Gastrocnemius medialis (tissue), 4 donors: Measurements from ENCODE around the gene C3orf70. TPM values are rescaled to one million over a fixed set of nuclear protein-coding genes. Genes with fewer than 3 reads are reported as not detected.

ENCODE experiments used
- ATAC-seq, 2 donors: fragments of 150-250 bp; one replicate each; pipeline ENCODE4 v1.9.1; 2016
- DNase-seq, 2 donors: peaks; one replicate each; pipeline ENCODE4 v3.0.0-alpha.2; 2019
- H3K27ac ChIP-seq, 4 donors: fragments of 200-600 bp; sonication (generic); 1 replicate in 1 of 4; 2 replicates in 3 of 4; pipeline ENCODE4 v1.5.1; 2016 to 2018; ENCODE audit warnings: mild to moderate bottlenecking in 2 of 4, moderate library complexity in 1 of 4
- H3K27me3 ChIP-seq, 3 donors: fragments of 200-600 bp; sonication (generic) in 2 of 3; 1 replicate in 1 of 3; 2 replicates in 2 of 3; pipeline versions ENCODE4 v1.5.1 to v1.6.0; 2016 to 2019; ENCODE audit warnings: mild to moderate bottlenecking in 1 of 3, moderate library complexity in 1 of 3
- H3K36me3 ChIP-seq, 2 donors: fragments of 200-600 bp; sonication (generic) in 1 of 2; one replicate each; pipeline ENCODE4 v1.5.1; 2017 to 2018
- H3K4me1 ChIP-seq, 2 donors: fragments of 200-600 bp; sonication (generic) in 1 of 2; one replicate each; pipeline ENCODE4 v1.5.1; 2016 to 2017; ENCODE audit warnings: mild to moderate bottlenecking in 2 of 2
- H3K4me3 ChIP-seq, 4 donors: fragments of 200-600 bp; sonication (generic) in 3 of 4; 1 replicate in 1 of 4; 2 replicates in 3 of 4; pipeline ENCODE4 v1.5.1; 2016 to 2019; ENCODE audit warnings: mild to moderate bottlenecking in 2 of 4
- H3K9me3 ChIP-seq, 3 donors: fragments of 200-600 bp; sonication (generic) in 2 of 3; 1 replicate in 1 of 3; 2 replicates in 2 of 3; pipeline ENCODE4 v1.5.1; 2016 to 2019
- CTCF ChIP-seq, 5 experiments: fragments of 450-650 bp in 3 of 5; fragments of 200-600 bp in 2 of 5; sonication (generic) in 2 of 5; IDR thresholded peaks in 4 of 5; conservative IDR thresholded peaks in 1 of 5; 1 replicate in 4 of 5; 2 replicates in 1 of 5; pipeline ENCODE4 v1.5.1; 2016 to 2019; ENCODE audit warnings: antibody characterized with exemption in 5 of 5, mild to moderate bottlenecking in 3 of 5, moderate library complexity in 3 of 5
- POLR2A ChIP-seq, 2 donors: fragments of 450-650 bp; IDR thresholded peaks; one replicate each; pipeline ENCODE4 v1.6.1; 2017; ENCODE audit warnings: antibody characterized with exemption in 2 of 2, mild to moderate bottlenecking in 2 of 2, moderate library complexity in 2 of 2
- in situ Hi-C, 4 donors: fragments of 200-750 bp; cut with MboI; loops; one replicate each; pipeline versions ENCODE4 v1.15.0 to v1.8.0; 2017; ENCODE audit warnings: low sequenced_read_pairs in 4 of 4
- intact Hi-C: fragments of 100-400 bp; cut with DNase I; formaldehyde crosslinking; loops from one replicate; pipeline ENCODE4 v1.15.1; 2023; ENCODE audit warnings: low total_unique reads
- total RNA-seq, 4 donors: library from RNA; depleted of rRNA; stranded (reverse); fragments of >200 nt; gene quantifications; one replicate each; pipeline versions ENCODE4 v1.1.0 to v1.2.3, GENCODE V29; 2016

Gene C3orf70
- total RNA-seq, 4 donors from 2014 or later, result 0.42 to 1.1 (median 0.59) TPM

GRCh38 chr3:185134509-185134908 is 18.4 kb downstream of the C3orf70 start:
- Histone ChIP-seq H3K4me3 (no peak overlapping the region), H3K27me3 (no peaks in the 10 kb centered on the region), H3K36me3 (no peaks in the 10 kb centered on the region), H3K27ac (no peak overlapping the region), H3K9me3 (no peaks in the 10 kb centered on the region), H3K4me1 (no peaks in the 10 kb centered on the region)
- ATAC-seq, result no peak
- intact Hi-C loops, result no loop called here
- in situ Hi-C loops, result no loop called here
- no peak for TF ChIP-seq POLR2A (IDR thresholded peaks at IDR 0.05)
- TF ChIP-seq CTCF (IDR thresholded peaks at IDR 0.05 in 4 of 5, conservative IDR thresholded peaks at IDR 0.05 in 1 of 5), result no peak
- no peak for DNase-seq

GRCh38 chr3:185131602-185132256 is 21.1 kb downstream of the C3orf70 start:
- no peak for DNase-seq
- in situ Hi-C loops, result no loop called here

GRCh38 chr3:185129083-185129482 is 23.8 kb downstream of the C3orf70 start:
- Histone ChIP-seq H3K36me3 (no peaks in the 10 kb centered on the region), H3K27ac (no peak overlapping the region), H3K9me3 (no peaks in the 10 kb centered on the region), H3K4me3 (no peak overlapping the region), H3K4me1 (no peaks in the 10 kb centered on the region), H3K27me3 (no peaks in the 10 kb centered on the region)
- no peak for ATAC-seq
- no peak for TF ChIP-seq POLR2A (IDR thresholded peaks at IDR 0.05)
- TF ChIP-seq CTCF (IDR thresholded peaks at IDR 0.05 in 4 of 5, conservative IDR thresholded peaks at IDR 0.05 in 1 of 5), result no peak
- intact Hi-C loops (no loop called here), in situ Hi-C loops (no loop called here)
- DNase-seq, result no peak

More at GRCh38 chr3:185131602-185132256, 21.1 kb downstream of the C3orf70 start:
- intact Hi-C loops, result no loop called here
- Histone ChIP-seq H3K4me3 (no peak overlapping the region), H3K27me3 (no peaks in the 10 kb centered on the region), H3K36me3 (no peaks in the 10 kb centered on the region), H3K9me3 (no peaks in the 10 kb centered on the region), H3K4me1 (no peaks in the 10 kb centered on the region), H3K27ac (no peak overlapping the region)
- no peak for TF ChIP-seq CTCF (IDR thresholded peaks at IDR 0.05 in 4 of 5, conservative IDR thresholded peaks at IDR 0.05 in 1 of 5)
- no peak for TF ChIP-seq POLR2A (IDR thresholded peaks at IDR 0.05)
- no peak for ATAC-seq

- no peaks in the 10 kb centered on the region for H3K9me3 ChIP-seq
- H3K36me3 ChIP-seq, result no peaks in the 10 kb centered on the region
- in situ Hi-C loops, result no loop called here
- H3K27me3 ChIP-seq, result no peaks in the 10 kb centered on the region
- no peak for DNase-seq
- H3K4me3 ChIP-seq, result no peak overlapping the region
- TF ChIP-seq POLR2A (IDR thresholded peaks at IDR 0.05) (no peak), CTCF (IDR thresholded peaks at IDR 0.05 in 4 of 5, conservative IDR thresholded peaks at IDR 0.05 in 1 of 5) (no peak)
- ATAC-seq, result no peak
- no peak overlapping the region for H3K27ac ChIP-seq
- intact Hi-C loops, result no loop called here
- no peaks in the 10 kb centered on the region for H3K4me1 ChIP-seq
These were observed 26.7 kb downstream of the C3orf70 start for GRCh38 chr3:185126201-185126600.

GRCh38 chr3:185120126-185120525 is 32.7 kb downstream of the C3orf70 start:
- H3K4me3 ChIP-seq, result no peak overlapping the region
- TF ChIP-seq POLR2A (IDR thresholded peaks at IDR 0.05), result no peak
- TF ChIP-seq CTCF (IDR thresholded peaks at IDR 0.05 in 4 of 5, conservative IDR thresholded peaks at IDR 0.05 in 1 of 5), result no peak
- H3K27ac ChIP-seq, result no peak overlapping the region
- DNase-seq, result no peak
- H3K27me3 ChIP-seq, result no peaks in the 10 kb centered on the region
- H3K36me3 ChIP-seq, result no peaks in the 10 kb centered on the region
- no peak for ATAC-seq
- in situ Hi-C loops, result no loop called here
- intact Hi-C loops, result no loop called here
- H3K9me3 ChIP-seq, result no peaks in the 10 kb centered on the region
- H3K4me1 ChIP-seq, result no peaks in the 10 kb centered on the region
